Kidney epithelial cell (primary cell): ENCODE measurements around the gene GAS1. TPM values are rescaled to one million over a fixed set of nuclear protein-coding genes. Genes with fewer than 3 reads are reported as not detected.
A peak's percentile ranks its signal among the peaks of the same experiment; 100 is the strongest.

Experiments used
- DNase-seq: peaks from one replicate; pipeline ENCODE4 v3.0.0-alpha.2; 2010; ENCODE audit warnings: low read depth
- H3K27me3 ChIP-seq: 2 replicates; pipeline ENCODE4 v1.6.0; 2011; ENCODE audit warnings: low read length; ENCODE audit not compliant: control insufficient read depth, insufficient read depth
- H3K36me3 ChIP-seq: 2 replicates; pipeline ENCODE4 v1.5.1; 2011; ENCODE audit warnings: low read length; ENCODE audit not compliant: control insufficient read depth, insufficient read depth
- H3K4me3 ChIP-seq: 2 replicates; pipeline ENCODE4 v1.5.1; 2011; ENCODE audit warnings: low read depth, mild to moderate bottlenecking, control low read depth, low read length
- total RNA-seq: library from RNA; depleted of rRNA; stranded (reverse); fragments of >200 nt; gene quantifications from 2 replicates; pipeline ENCODE4 v1.2.3, GENCODE V29; 2015
- TF ChIP-seq, protein P1 (sequence below): IDR thresholded peaks from 2 replicates; pipeline ENCODE4 v1.5.1; 2011; ENCODE audit warnings: mild to moderate bottlenecking, moderate library complexity, low read length, control low read depth, inconsistent platforms; ENCODE audit not compliant: insufficient read depth, poor library complexity, severe bottlenecking

The GAS1 gene, protein sequence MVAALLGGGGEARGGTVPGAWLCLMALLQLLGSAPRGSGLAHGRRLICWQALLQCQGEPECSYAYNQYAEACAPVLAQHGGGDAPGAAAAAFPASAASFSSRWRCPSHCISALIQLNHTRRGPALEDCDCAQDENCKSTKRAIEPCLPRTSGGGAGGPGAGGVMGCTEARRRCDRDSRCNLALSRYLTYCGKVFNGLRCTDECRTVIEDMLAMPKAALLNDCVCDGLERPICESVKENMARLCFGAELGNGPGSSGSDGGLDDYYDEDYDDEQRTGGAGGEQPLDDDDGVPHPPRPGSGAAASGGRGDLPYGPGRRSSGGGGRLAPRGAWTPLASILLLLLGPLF
- 6.1 and 8.3 TPM in 2 replicates for total RNA-seq

DNA sequence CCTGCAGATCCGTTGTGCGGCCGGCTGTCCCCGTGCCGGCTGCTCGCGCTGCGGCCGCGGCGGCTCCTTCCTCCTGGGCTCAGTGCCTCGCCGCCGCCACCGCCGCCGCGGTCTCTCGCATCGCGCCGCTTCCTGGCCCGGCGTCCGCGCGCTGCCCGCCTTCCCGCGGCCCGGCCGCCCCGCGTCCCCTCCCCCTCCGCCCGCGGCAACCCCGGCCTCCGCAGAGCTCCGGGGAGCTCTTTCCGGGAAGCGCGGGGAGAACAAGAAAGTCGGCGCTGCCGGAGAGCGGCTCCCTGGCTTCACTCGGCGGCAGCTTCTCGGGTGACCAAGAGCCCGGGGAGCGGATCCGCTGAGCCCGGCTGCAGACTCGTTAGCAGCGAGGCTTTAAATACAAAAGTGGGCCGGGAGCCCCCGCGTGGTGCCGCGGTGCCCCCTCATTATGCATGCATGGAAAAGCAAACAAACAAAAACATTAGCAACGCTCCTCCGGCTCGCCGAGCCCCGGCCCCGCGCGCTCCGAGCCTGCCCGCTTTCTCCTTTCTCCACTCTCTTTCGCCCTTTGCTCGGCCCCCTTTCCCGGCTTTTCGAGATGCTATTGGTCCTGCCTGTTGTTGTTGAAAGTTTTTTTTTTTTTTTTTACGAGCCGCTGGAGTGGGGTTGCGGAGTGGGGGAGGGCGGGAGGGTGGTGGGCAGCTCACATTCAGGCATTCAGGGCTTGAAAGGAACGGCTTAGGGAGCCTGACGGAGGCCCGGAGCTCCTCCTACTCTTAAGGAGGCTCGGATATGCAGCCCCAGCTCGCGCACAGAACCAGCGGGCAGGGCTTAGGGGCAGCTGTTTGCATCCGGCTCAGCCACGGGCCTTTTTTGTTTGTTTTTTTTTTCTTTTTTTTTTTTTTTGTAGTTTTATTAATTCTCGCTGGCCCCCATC lies at the start of gene GAS1:
TSS of gene GAS1 (minus strand) at position 361 of the 928 bp plus-strand sequence. CDS start 727 bp downstream, outside the sequence.
- Histone ChIP-seq H3K36me3 (no peaks in the 10 kb centered on the region), H3K27me3 (peaks cover 2% of the 10 kb centered on the region), H3K4me3 (peak within 1 kb of the TSS; percentile 44)
- TF ChIP-seq, protein P1, sequence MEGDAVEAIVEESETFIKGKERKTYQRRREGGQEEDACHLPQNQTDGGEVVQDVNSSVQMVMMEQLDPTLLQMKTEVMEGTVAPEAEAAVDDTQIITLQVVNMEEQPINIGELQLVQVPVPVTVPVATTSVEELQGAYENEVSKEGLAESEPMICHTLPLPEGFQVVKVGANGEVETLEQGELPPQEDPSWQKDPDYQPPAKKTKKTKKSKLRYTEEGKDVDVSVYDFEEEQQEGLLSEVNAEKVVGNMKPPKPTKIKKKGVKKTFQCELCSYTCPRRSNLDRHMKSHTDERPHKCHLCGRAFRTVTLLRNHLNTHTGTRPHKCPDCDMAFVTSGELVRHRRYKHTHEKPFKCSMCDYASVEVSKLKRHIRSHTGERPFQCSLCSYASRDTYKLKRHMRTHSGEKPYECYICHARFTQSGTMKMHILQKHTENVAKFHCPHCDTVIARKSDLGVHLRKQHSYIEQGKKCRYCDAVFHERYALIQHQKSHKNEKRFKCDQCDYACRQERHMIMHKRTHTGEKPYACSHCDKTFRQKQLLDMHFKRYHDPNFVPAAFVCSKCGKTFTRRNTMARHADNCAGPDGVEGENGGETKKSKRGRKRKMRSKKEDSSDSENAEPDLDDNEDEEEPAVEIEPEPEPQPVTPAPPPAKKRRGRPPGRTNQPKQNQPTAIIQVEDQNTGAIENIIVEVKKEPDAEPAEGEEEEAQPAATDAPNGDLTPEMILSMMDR = no peak
- peak; percentile 80 for DNase-seq

DNA sequence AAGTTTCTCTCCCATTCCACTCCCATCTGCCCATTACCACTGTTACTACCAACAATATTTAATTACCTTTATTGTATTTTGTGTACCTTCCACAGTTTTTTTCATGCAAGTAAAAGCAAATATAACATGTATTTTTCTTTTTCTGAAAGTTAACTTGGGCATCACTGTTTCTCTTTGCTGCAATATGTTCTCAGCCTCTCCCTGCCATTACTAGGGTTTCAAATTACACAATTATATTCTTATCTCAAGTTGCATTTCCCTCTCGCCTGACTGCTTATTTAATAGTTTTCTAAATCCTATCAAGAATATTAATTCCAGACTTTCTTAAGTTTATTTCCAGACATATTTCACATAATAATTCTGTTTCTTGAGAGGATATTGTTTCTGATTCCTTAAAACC lies 46.9 kb upstream of the GAS1 start:
- TF ChIP-seq, protein P1 = no peak
- no peak for DNase-seq
- Histone ChIP-seq H3K36me3 (no peaks in the 10 kb centered on the region), H3K27me3 (no peaks in the 10 kb centered on the region), H3K4me3 (no peak overlapping the region)

DNA sequence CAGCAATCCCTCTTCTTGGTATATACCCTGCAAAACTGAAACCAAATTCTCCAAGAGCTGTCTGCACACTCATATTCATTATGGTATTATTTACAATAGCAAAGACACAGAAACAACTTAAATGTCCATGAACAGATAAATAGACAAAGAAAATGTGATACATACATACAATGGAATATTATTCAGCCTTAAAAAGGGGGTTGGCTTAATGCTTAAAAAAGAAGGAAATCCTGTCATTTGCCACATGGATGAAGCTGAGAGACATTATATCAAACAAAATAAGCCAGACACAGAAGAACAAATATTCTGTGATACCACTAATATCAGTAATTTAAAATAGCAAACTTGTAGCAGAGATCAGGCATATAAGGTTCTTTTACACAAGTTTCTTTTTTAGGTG lies 46.5 kb upstream of the GAS1 start:
- Histone ChIP-seq H3K27me3 (no peaks in the 10 kb centered on the region), H3K4me3 (no peak overlapping the region), H3K36me3 (no peaks in the 10 kb centered on the region)
- TF ChIP-seq, protein P1 = no peak
- DNase-seq = no peak

DNA sequence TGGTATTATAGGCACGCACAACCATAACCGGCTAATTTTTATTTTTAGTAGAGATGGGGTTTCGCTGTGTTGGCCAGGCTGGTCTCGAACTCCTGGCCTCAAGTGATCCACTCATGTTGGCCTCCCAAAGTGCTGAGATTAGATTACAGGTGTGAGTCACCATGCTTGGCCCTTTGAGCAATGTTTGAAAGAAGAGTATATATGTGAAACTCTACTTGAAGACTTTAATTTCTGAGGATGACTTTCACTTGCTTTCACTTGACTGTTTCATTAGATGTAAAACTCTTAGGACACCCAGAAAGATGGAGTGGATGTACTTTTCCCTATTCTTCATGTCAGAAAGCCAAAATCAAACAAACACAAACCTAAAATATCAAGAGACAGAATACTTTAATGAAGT lies 43.8 kb upstream of the GAS1 start:
- Histone ChIP-seq H3K4me3 (no peak overlapping the region), H3K36me3 (no peaks in the 10 kb centered on the region), H3K27me3 (no peaks in the 10 kb centered on the region)
- DNase-seq = no peak
- TF ChIP-seq, protein P1 = no peak

DNA sequence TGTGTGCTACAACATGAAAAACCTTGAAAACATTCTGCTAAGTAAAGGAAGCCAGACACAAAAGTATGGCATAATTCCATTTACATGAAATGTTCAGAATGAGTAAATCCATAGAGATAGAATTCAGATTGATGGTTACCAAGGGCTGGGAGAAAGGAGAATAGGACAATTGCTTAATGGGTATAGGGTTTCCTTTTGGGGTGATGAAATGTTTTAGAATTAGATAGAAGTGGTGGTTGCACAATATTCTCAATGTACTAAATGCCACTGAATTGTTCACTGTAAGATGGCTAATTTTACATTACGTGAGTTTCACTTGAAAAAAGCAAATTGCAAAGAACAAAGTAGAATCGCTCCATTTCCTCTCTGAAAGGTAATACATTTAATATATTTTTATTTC lies 43.0 kb upstream of the GAS1 start:
- TF ChIP-seq, protein P1 = no peak
- Histone ChIP-seq H3K27me3 (no peaks in the 10 kb centered on the region), H3K36me3 (no peaks in the 10 kb centered on the region), H3K4me3 (no peak overlapping the region)
- DNase-seq = no peak
